GM18867 (cell line): ENCODE data around the gene SSNA1.

Source experiments
- ATAC-seq: cut with Tn5 transposase; IDR thresholded peaks from one replicate; pipeline ENCODE4 v1.9.1; 2021; ENCODE audit warnings: mild to moderate bottlenecking, moderate library complexity; ENCODE audit not compliant: unreplicated experiment

SSNA1 gene

DNA sequence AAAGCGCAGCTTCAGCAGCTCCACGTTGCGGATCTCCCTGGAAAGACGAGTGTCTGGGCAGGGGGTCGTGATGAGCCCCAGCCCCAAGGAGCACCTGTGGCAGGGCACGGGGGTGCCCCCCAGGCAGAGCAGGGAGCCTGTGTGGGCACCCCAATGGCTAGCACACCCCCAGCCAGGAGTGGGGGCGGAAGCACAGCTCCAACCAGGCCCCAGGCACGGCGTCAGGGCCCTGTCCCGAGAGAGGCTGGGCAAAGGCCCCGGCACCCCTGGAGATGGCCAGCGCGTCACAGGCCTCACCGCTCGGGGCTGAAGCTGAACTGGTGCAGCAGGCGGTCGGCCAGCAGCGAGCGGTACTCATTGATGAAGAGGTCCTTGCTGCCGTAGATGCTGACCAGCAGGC lies 8.0 kb upstream of the SSNA1 start:
- no peak for ATAC-seq

GRCh38 chr9:137181680-137182079 lies 6.8 kb upstream of the SSNA1 start:
- ATAC-seq: no peak

DNA sequence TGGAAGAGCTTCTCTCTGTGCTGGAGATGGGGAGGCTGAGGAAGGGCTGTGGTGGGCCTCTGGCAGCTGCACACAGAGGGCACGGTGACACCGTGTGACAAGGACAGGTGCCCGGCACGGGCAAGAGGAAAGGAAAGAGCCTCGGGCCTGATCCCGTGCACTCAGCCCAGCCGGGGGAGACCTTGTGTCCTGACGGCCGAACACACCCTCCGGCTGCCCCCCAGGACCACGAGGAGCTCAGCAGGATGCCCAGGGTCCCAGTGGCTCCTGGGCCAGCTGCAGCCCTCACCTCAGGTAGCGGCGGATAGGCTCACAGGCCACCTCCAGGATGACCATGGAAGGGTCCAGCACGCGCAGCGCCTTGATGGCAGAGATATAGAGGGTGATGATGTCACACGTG lies 5.6 kb upstream of the SSNA1 start:
- ATAC-seq: no peak

GRCh38 chr9:137183980-137184595 lies 4.4 kb upstream of the SSNA1 start:
- no peak for ATAC-seq

DNA sequence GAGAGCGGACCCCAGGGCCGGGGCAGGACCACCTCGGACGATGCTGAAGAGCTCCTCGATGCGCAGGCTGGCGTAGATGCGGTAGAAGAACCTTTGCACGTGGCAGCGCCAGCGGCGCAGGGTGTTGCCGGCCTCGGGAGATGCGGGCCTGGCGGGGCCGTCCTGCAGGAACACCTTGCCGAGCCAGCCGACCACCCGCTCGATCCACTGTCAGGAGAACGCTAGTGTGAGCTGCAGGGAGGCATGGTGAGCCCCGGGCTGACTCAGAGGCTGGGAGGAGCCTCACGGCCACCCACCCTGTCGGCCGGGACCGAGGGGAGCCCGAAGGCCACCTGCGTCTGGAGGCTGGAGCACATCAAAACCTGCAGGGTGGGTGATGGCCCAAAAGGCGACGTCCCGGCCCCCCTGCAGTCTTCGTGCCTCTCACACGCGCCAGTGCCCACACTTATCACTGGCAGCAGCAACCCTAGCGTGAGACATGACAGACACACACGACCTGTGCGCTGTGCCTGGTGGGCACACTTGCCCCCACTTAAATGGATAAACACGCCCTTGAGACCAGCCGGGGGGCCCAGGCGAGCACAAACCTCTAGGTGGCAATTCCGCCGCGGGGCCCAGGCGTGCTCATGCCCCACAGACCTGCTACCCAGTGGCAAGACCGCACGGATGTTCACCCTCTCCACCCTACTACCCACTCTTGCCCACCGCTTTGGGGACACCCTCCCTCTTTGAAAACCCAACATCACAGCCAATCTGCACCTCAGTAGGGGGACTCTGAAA lies 3.4 kb upstream of the SSNA1 start:
- ATAC-seq: no peak

GRCh38 chr9:137185921-137186320 lies 2.6 kb upstream of the SSNA1 start:
- no peak for ATAC-seq

- ATAC-seq: no peak
Observed at GRCh38 chr9:137186385-137186784, 2.1 kb upstream of the SSNA1 start.

DNA sequence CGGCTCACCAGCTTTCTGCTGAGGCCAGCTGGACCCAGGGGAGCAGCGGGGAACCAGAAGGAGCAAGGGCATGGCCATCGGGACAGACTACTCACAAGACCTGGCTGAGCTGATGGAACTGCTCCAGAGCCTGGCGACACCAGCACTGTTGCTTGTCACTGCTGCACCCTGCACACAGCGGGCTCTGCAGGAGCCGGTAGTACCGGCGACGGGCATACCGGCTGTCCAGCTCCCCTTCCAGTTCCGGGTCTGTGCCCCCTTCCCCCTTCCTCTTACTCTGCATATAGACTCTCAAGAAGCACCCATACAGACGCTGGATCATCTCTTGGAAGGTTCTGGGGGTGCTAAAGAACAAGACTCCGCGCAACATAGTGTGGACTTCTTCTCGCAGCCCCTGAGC lies 1.1 kb upstream of the SSNA1 start:
- ATAC-seq: no peak

GRCh38 chr9:137188086-137188489 lies 388 bp upstream of the SSNA1 start:
- no peak for ATAC-seq

- ATAC-seq: no peak
Observed at GRCh38 chr9:137189297-137190295, 1.1 kb downstream of the SSNA1 start.

DNA sequence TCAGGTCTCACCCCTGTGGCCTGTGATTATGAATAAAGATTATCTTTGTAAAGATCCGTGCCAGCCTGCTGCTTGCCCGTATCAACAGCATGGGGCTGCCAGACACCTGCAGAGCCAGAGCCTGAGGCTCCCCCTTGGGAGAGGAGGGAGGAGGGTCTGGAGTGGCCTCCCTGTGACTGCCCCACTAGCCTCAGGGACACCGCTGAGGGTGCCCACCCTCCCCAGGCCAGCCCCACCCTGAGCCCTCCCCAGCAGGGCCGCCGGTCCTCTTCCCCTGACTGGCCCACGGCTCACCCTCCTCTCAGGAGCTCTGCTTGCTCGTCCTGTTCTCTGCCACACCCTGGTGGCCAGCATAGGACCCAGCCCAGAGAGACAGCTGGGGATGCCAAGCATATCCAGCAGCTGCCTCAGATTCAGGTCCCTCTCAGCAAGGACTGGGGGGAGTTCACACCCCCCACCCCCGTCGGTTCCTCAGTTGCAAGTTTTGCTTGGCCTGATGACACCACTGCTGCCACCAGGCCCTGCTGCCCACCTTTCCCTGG lies 1.9 kb downstream of the SSNA1 start:
- ATAC-seq: no peak

DNA sequence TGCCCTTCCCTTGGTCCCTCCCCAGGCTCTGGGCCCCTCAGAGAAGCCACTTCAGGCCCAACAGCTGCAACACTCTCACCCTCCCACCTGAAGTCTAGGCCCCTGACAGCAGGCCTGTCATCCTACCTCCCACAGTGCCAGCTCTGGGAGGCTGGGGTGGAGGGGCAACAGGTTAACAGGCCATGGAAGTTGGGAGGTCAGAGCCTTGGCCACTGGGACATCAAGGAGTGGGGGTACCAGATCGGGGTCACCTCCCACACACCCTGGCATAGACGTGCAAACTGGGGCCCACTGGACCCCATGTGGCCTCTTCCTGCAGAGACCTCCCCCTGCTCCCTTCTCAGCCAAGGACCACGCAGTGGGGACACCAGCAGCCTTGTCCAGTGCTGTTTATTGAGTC lies 2.8 kb downstream of the SSNA1 start:
- ATAC-seq: no peak

DNA sequence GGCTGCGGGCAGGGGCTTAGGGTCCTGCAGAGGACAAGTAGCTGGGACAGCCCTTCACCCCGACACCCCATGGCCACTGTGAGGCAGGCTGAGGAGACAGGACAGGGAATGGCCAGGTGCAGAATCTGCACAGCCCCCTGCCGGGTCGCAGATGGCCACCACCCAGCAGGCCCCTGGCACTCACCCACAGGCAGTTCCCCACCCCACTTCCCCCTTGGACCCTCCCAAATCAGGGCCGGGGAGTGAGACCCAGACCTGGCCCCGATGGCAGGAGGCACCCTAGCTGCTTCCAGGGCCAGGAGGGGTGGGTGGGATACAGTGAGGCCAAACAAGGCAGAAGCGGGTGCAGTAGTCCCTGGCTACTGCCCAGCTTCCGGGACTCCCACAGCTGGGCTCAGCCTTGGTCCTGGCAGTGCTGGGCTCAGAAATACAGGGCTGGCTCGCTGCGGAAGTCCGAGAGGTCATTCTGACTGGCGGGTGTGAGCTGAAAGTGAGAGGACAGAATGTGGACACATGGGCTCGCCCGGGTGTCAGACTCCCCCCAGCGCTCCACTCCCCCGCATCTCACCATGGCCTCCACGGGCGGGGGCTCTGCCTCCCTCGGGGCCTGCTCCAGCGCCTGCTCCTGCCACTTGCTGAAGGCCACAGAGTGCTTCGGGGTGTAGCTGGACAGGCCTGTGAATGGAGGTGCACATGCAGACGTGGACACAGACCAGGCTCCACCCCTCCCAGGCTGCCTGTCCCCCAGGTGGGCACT lies 3.4 kb downstream of the SSNA1 start:
- ATAC-seq: no peak

- no peak for ATAC-seq
Observed at GRCh38 chr9:137192448-137192780, 3.9 kb downstream of the SSNA1 start.

DNA sequence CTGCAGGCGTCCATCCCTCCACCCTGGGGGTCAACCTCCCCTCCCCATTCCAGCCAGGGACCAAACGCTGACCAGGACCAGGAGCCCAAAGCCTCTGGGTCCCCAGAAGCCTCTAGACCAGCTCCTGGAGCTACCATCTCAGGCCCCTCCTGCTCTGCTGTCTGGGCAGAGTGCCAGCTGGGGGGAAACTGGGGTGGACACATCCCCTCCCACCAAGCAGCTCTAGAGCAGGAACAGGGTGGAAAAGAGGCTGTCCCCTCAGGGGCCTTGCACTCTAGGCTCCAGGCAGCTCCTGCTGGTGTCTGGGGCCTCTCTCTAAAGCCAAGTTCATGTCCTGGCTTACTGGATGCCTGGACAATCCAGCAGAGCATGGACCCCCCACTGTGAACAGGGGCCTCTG lies 4.4 kb downstream of the SSNA1 start:
- no peak for ATAC-seq

GRCh38 chr9:137193771-137194170 lies 5.3 kb downstream of the SSNA1 start:
- no peak for ATAC-seq

DNA sequence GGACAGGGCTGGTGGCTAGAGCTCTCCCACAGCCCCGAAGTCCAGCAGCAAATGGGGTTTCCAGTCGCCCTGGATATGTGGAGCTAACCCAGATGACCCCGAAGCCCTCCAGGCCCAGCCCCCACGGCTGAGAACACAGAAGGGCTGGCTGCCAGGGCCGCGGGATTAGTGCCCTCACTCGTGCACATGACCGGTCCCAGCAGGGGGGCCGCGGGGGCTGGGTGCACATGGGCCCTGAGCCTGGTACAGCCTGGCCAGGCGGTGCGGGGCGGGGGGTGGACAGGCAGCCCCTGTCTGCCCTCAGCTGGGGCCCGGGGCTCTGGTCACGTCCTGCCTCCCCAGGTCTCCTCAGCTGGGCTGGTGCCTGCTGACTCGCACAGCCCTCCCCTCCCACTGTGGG lies 5.9 kb downstream of the SSNA1 start:
- ATAC-seq: no peak

DNA sequence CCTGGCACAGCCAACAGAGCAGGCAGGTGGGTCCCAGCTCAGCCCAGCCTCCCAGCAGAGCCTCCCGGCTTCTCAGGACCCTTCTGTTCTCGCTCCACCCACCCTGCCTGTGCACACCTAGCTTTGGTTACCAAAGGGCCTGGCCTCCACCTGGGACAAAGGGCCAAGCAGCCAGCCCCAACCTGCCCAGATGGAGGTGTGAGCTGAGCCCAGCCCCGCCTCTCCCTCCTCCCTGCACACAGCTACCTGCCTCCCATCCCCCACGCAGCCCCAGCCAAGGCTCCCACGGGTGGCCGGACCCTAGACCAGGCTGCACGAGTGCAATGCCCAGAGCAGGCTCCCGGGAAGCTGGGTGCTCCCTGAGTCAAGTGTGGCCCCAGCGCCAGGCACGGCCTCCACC lies 6.4 kb downstream of the SSNA1 start:
- no peak for ATAC-seq

- ATAC-seq: no peak
Observed at GRCh38 chr9:137195525-137196220, 7.2 kb downstream of the SSNA1 start.
